HEK293 (cell line): ENCODE measurements around the gene ABHD12B.

Experiments
- CTCF ChIA-PET: fragments of 350-600 bp; formaldehyde crosslinking; extraction: SDS; loops from one replicate; lab custom pipeline; 2021; ENCODE audit warnings: antibody characterized with exemption; lab: Yijun Ruan, JAX
- POLR2A ChIA-PET: fragments of 300-600 bp; formaldehyde crosslinking; extraction: SDS; loops from one replicate; lab custom pipeline; 2020; ENCODE audit warnings: antibody characterized with exemption, inconsistent platforms; lab: Yijun Ruan, JAX
- H3K27ac ChIP-seq: fragments of 200-500 bp; sonication (Bioruptor generic); 2 replicates; pipeline ENCODE4 v1.5.1; 2014; ENCODE audit warnings: low read depth, low read length, control low read depth, inconsistent platforms; ENCODE audit errors: extremely low read depth
- H3K36me3 ChIP-seq, 2 experiments: fragments of 200-500 bp in 1 of 2; sonication (Bioruptor generic) in 1 of 2; 1 replicate in 1 of 2; 2 replicates in 1 of 2; pipeline ENCODE4 v1.5.1; 2014 to 2017; ENCODE audit warnings: inconsistent platforms in 2 of 2, low read length in 2 of 2; ENCODE audit not compliant: control insufficient read depth in 2 of 2, insufficient read depth in 1 of 2
- H3K4me1 ChIP-seq: fragments of 200-500 bp; sonication (Bioruptor generic); 2 replicates; pipeline ENCODE4 v1.5.1; 2014; ENCODE audit warnings: mild to moderate bottlenecking, low read length, inconsistent platforms; ENCODE audit not compliant: control insufficient read depth, insufficient read depth
- H3K4me3 ChIP-seq: 2 replicates; pipeline ENCODE4 v1.5.1; 2011; ENCODE audit warnings: low read depth, mild to moderate bottlenecking, control low read depth, low read length, moderate library complexity
- H3K9me3 ChIP-seq: fragments of 200-500 bp; sonication (Bioruptor generic); 2 replicates; pipeline ENCODE4 v1.5.1; 2014; ENCODE audit warnings: low read depth, low read length, inconsistent platforms; ENCODE audit not compliant: control insufficient read depth, insufficient read depth
- BCL11B ChIP-seq: fragments of 450-650 bp; formaldehyde crosslinking; IDR thresholded peaks from 2 replicates; pipeline ENCODE4 v1.5.1; 2016; ENCODE audit warnings: low read depth, missing biosample characterization, missing genetic modification characterization
- CTCF ChIP-seq: fragments of 450-650 bp; formaldehyde crosslinking; IDR thresholded peaks from 2 replicates; pipeline ENCODE4 v1.5.1; 2016; ENCODE audit warnings: missing biosample characterization, missing genetic modification characterization
- EGR2 ChIP-seq: fragments of 450-650 bp; formaldehyde crosslinking; IDR thresholded peaks from 2 replicates; pipeline ENCODE4 v1.5.1; 2016; ENCODE audit warnings: low read depth, missing biosample characterization, missing genetic modification characterization
- GFI1B ChIP-seq: fragments of 450-650 bp; formaldehyde crosslinking; IDR thresholded peaks from 2 replicates; pipeline ENCODE4 v1.5.1; 2016; ENCODE audit warnings: missing biosample characterization, missing genetic modification characterization
- HOXA7 ChIP-seq: sonication (generic); formaldehyde crosslinking; IDR thresholded peaks from 2 replicates; pipeline ENCODE4 v1.8.1; 2022; ENCODE audit warnings: missing genetic modification reagents, borderline replicate concordance
- KLF16 ChIP-seq: fragments of 450-650 bp; formaldehyde crosslinking; IDR thresholded peaks from 2 replicates; pipeline ENCODE4 v1.5.1; 2017; ENCODE audit warnings: missing biosample characterization, missing genetic modification characterization
- PRDM6 ChIP-seq: fragments of 450-650 bp; formaldehyde crosslinking; IDR thresholded peaks from 2 replicates; pipeline ENCODE4 v1.5.1; 2017; ENCODE audit warnings: missing biosample characterization, missing genetic modification characterization
- SCRT1 ChIP-seq: fragments of 450-650 bp; formaldehyde crosslinking; IDR thresholded peaks from 2 replicates; pipeline ENCODE4 v1.5.1; 2016; ENCODE audit warnings: missing biosample characterization, missing genetic modification characterization, borderline replicate concordance
- SCRT2 ChIP-seq: fragments of 450-650 bp; formaldehyde crosslinking; IDR thresholded peaks from 2 replicates; pipeline ENCODE4 v1.5.1; 2016; ENCODE audit warnings: missing biosample characterization, missing genetic modification characterization
- ZBTB17 ChIP-seq: fragments of 450-650 bp; formaldehyde crosslinking; IDR thresholded peaks from 2 replicates; pipeline ENCODE4 v1.5.1; 2016; ENCODE audit warnings: missing biosample characterization, missing genetic modification characterization
- ZBTB21 ChIP-seq: fragments of 450-650 bp; formaldehyde crosslinking; IDR thresholded peaks from 2 replicates; pipeline ENCODE4 v1.5.1; 2017; ENCODE audit warnings: missing biosample characterization, missing genetic modification characterization
- ZBTB49 ChIP-seq: fragments of 450-650 bp; formaldehyde crosslinking; IDR thresholded peaks from 2 replicates; pipeline ENCODE4 v1.5.1; 2016; ENCODE audit warnings: missing biosample characterization, missing genetic modification characterization, low read depth
- ZNF16 ChIP-seq: fragments of 450-650 bp; formaldehyde crosslinking; IDR thresholded peaks from 2 replicates; pipeline ENCODE4 v1.5.1; 2016; ENCODE audit warnings: low read depth, missing biosample characterization, missing genetic modification characterization
- ZNF274 ChIP-seq, 2 experiments: fragments of 200-500 bp in 1 of 2; fragments of 450-650 bp in 1 of 2; sonication (Bioruptor generic) in 1 of 2; formaldehyde crosslinking in 1 of 2; IDR thresholded peaks; 2 replicates each; pipeline versions ENCODE4 v1.5.1 to v1.6.1; 2014 to 2016; ENCODE audit warnings: borderline replicate concordance in 1 of 2, inconsistent platforms in 1 of 2, low read length in 1 of 2, missing biosample characterization in 1 of 2, missing genetic modification characterization in 1 of 2
- ZNF292 ChIP-seq: fragments of 450-650 bp; formaldehyde crosslinking; IDR thresholded peaks from 2 replicates; pipeline ENCODE4 v1.5.1; 2016; ENCODE audit warnings: low read depth, missing biosample characterization, missing genetic modification characterization, borderline replicate concordance
- ZNF335 ChIP-seq: fragments of 450-650 bp; formaldehyde crosslinking; conservative IDR thresholded peaks from 2 replicates; pipeline ENCODE4 v1.5.1; 2016; ENCODE audit warnings: missing biosample characterization, missing genetic modification characterization
- ZNF350 ChIP-seq: fragments of 450-650 bp; formaldehyde crosslinking; IDR thresholded peaks from 2 replicates; pipeline ENCODE4 v1.5.0; 2017; ENCODE audit warnings: missing biosample characterization, mild to moderate bottlenecking, missing genetic modification characterization
- ZNF416 ChIP-seq: fragments of 450-650 bp; formaldehyde crosslinking; IDR thresholded peaks from 2 replicates; pipeline ENCODE4 v1.5.1; 2016; ENCODE audit warnings: missing biosample characterization, missing genetic modification characterization
- ZNF621 ChIP-seq: fragments of 450-650 bp; formaldehyde crosslinking; IDR thresholded peaks from 2 replicates; pipeline ENCODE4 v1.5.1; 2017; ENCODE audit warnings: missing biosample characterization, missing genetic modification characterization
- ZNF626 ChIP-seq: fragments of 450-650 bp; sonication (Bioruptor Pico); formaldehyde crosslinking; IDR thresholded peaks from 2 replicates; pipeline ENCODE4 v1.5.1; 2018; ENCODE audit warnings: missing biosample characterization, missing genetic modification characterization, inconsistent platforms
- ZNF654 ChIP-seq: fragments of 450-650 bp; formaldehyde crosslinking; IDR thresholded peaks from 2 replicates; pipeline ENCODE4 v1.5.1; 2016; ENCODE audit warnings: low read depth, missing biosample characterization, missing genetic modification characterization
- ZNF692 ChIP-seq: fragments of 450-650 bp; formaldehyde crosslinking; IDR thresholded peaks from 2 replicates; pipeline ENCODE4 v1.5.1; 2016; ENCODE audit warnings: missing biosample characterization, missing genetic modification characterization
- ZNF701 ChIP-seq: fragments of 450-650 bp; formaldehyde crosslinking; IDR thresholded peaks from 2 replicates; pipeline ENCODE4 v1.5.1; 2016; ENCODE audit warnings: missing biosample characterization, missing genetic modification characterization
- ZNF747 ChIP-seq: fragments of 450-650 bp; formaldehyde crosslinking; IDR thresholded peaks from 2 replicates; pipeline ENCODE4 v1.5.1; 2016; ENCODE audit warnings: missing biosample characterization, missing genetic modification characterization
- ZNF792 ChIP-seq: fragments of 450-650 bp; formaldehyde crosslinking; IDR thresholded peaks from 2 replicates; pipeline ENCODE4 v1.5.1; 2016; ENCODE audit warnings: missing biosample characterization, missing genetic modification characterization
- ZXDB ChIP-seq: fragments of 450-650 bp; formaldehyde crosslinking; IDR thresholded peaks from 2 replicates; pipeline ENCODE4 v1.5.1; 2016; ENCODE audit warnings: missing biosample characterization, missing genetic modification characterization

The ABHD12B gene

GRCh38 chr14:50830932-50831725 is 40.7 kb upstream of the ABHD12B start, which contains the start of gene NIN (continued):
- TF ChIP-seq ZBTB49 (tag by site-specific recombination) (no peak), ZNF654 (tag by site-specific recombination) (no peak), SCRT1 (no peak)

- Histone ChIP-seq H3K4me1 (peaks cover 24% of the 10 kb centered on the region), H3K9me3 (no peaks in the 10 kb centered on the region), H3K4me3 (peak overlapping the region; percentile 76), H3K27ac (peak overlapping the region; percentile 97; the same call in 1 of the 2 replicates), H3K36me3 (no peaks in the 10 kb centered on the region; a peak in 1 of 3 replicates)
- TF ChIP-seq ZNF626 (no peak), BCL11B (no peak), ZNF274 (IDR thresholded peaks at IDR 0.05; ENCODE audit: low read length) (no peak), ZNF274 (tag by site-specific recombination; IDR thresholded peaks at IDR 0.05; ENCODE audit: borderline replicate concordance) (no peak), SCRT2 (tag by site-specific recombination) (peak; percentile 42), ZNF16 (tag by site-specific recombination) (no peak), ZXDB (peak; percentile 3; the same call in 1 of the 2 replicates), GFI1B (no peak), ZBTB17 (tag by site-specific recombination) (peak; percentile 76; the same call in 1 of the 2 replicates), ZNF747 (tag by site-specific recombination) (no peak), ZNF621 (tag by site-specific recombination) (no peak), ZNF701 (no peak), ZNF692 (no peak)
- ChIA-PET POLR2A (no interaction called here), CTCF (interaction anchor here (0.7 to 0.9 kb wide), 2 partner anchors 8 to 29 kb away, joined by 3 read pairs; no protein-coding TSS in a partner anchor)
Observed at GRCh38 chr14:50831726-50832168, 40.1 kb upstream of the ABHD12B start.

- Histone ChIP-seq H3K9me3 (no peaks in the 10 kb centered on the region), H3K27ac (no peak overlapping the region), H3K4me1 (peaks cover 19% of the 10 kb centered on the region), H3K36me3 (no peaks in the 10 kb centered on the region; a peak in 1 of 3 replicates), H3K4me3 (no peak overlapping the region)
- CTCF ChIA-PET: no interaction called here
- POLR2A ChIA-PET: no interaction called here
- no peak for TF ChIP-seq ZNF792
- TF ChIP-seq HOXA7 (CRISPR knock-in tag): no peak
- no peak for TF ChIP-seq CTCF
- TF ChIP-seq ZNF335: no peak
- TF ChIP-seq ZNF350 (tag by site-specific recombination): no peak
- no peak for TF ChIP-seq PRDM6 (tag by site-specific recombination)
- no peak for TF ChIP-seq ZNF416
- no peak for TF ChIP-seq ZNF292 (tag by site-specific recombination)
- TF ChIP-seq EGR2: no peak
- no peak for TF ChIP-seq KLF16 (tag by site-specific recombination)
- TF ChIP-seq ZBTB21: no peak
Observed at GRCh38 chr14:50832935-50833630, 38.8 kb upstream of the ABHD12B start.
